Body of pancreas (tissue), 4 donors: ENCODE results near the gene CDK5RAP3.

Source experiments
- CTCF ChIP-seq, 7 experiments: fragments of 450-650 bp in 4 of 7; fragments of 200-600 bp in 3 of 7; sonication (generic) in 3 of 7; IDR thresholded peaks; one replicate each; pipeline ENCODE4 v1.5.1; 2016 to 2019; ENCODE audit warnings: antibody characterized with exemption in 7 of 7
- POLR2A ChIP-seq, 3 donors: fragments of 450-650 bp; IDR thresholded peaks; one replicate each; pipeline ENCODE4 v1.6.1; 2016; ENCODE audit warnings: antibody characterized with exemption in 3 of 3, mild to moderate bottlenecking in 2 of 3

- TF ChIP-seq POLR2A (IDR thresholded peaks at IDR 0.05) (no peak), CTCF (IDR thresholded peaks at IDR 0.05) (no peak)
Observed at GRCh38 chr17:47924785-47925677, 45.9 kb upstream of the CDK5RAP3 start.
